ENCODE measurements around the gene TPPP.

Gene TPPP

GRCh38 chr5:660491-661030 is 32.6 kb downstream of the TPPP start:
- Histone ChIP-seq H3K9me3 (no peaks in the 10 kb centered on the region; the same call in 1 of the 2 replicates), H3K36me3 (replicated peaks) (peaks cover 74% of the 10 kb centered on the region), H3K27me3 (ENCODE audit: low read depth) (no peaks in the 10 kb centered on the region), H3K4me1 (no peaks in the 10 kb centered on the region), H3K4me3 (no peak overlapping the region)
- in situ Hi-C loops (cut with MboI; ENCODE audit: low sequenced_read_pairs), result no loop called here
- no peak for DNase-seq (ENCODE audit: low spot score in 2 of 2)

GRCh38 chr5:659496-660263 is 33.5 kb downstream of the TPPP start:
- H3K4me3 ChIP-seq, result no peak overlapping the region
- in situ Hi-C loops (cut with MboI; ENCODE audit: low sequenced_read_pairs), result no loop called here
- no peak for DNase-seq (ENCODE audit: low spot score in 2 of 2)
- H3K36me3 ChIP-seq (replicated peaks), result peaks cover 70% of the 10 kb centered on the region
- no peaks in the 10 kb centered on the region; the same call in 1 of the 2 replicates for H3K9me3 ChIP-seq
- H3K27me3 ChIP-seq (ENCODE audit: low read depth), result no peaks in the 10 kb centered on the region
- no peaks in the 10 kb centered on the region for H3K4me1 ChIP-seq

GRCh38 chr5:658103-658502 is 35.0 kb downstream of the TPPP start:
- DNase-seq (ENCODE audit: low spot score in 2 of 2), result no peak
- Histone ChIP-seq H3K36me3 (replicated peaks) (peaks cover 60% of the 10 kb centered on the region), H3K27me3 (ENCODE audit: low read depth) (no peaks in the 10 kb centered on the region)

GRCh38 chr5:657570-657969 is 35.6 kb downstream of the TPPP start:
- peaks cover 62% of the 10 kb centered on the region for H3K36me3 ChIP-seq (replicated peaks)

More at GRCh38 chr5:658103-658502, 35.0 kb downstream of the TPPP start:
- H3K4me1 ChIP-seq, result no peaks in the 10 kb centered on the region
- H3K9me3 ChIP-seq, result no peaks in the 10 kb centered on the region; the same call in 1 of the 2 replicates
- in situ Hi-C loops (cut with MboI; ENCODE audit: low sequenced_read_pairs), result no loop called here
- no peak overlapping the region for H3K4me3 ChIP-seq

GRCh38 chr5:655406-655805 is 37.7 kb downstream of the TPPP start:
- in situ Hi-C loops (cut with MboI; ENCODE audit: low sequenced_read_pairs), result no loop called here
- H3K36me3 ChIP-seq (replicated peaks), result peaks cover 50% of the 10 kb centered on the region
- no peaks in the 10 kb centered on the region for H3K4me1 ChIP-seq
- no peak overlapping the region for H3K4me3 ChIP-seq
- H3K27me3 ChIP-seq (ENCODE audit: low read depth), result no peaks in the 10 kb centered on the region
- H3K9me3 ChIP-seq, result no peaks in the 10 kb centered on the region; the same call in 1 of the 2 replicates
- DNase-seq (ENCODE audit: low spot score in 2 of 2), result no peak

More at GRCh38 chr5:657570-657969, 35.6 kb downstream of the TPPP start:
- H3K4me3 ChIP-seq, result no peak overlapping the region
- H3K9me3 ChIP-seq, result no peaks in the 10 kb centered on the region; the same call in 1 of the 2 replicates
- DNase-seq (ENCODE audit: low spot score in 2 of 2), result no peak
- H3K4me1 ChIP-seq, result no peaks in the 10 kb centered on the region
- no peaks in the 10 kb centered on the region for H3K27me3 ChIP-seq (ENCODE audit: low read depth)
- in situ Hi-C loops (cut with MboI; ENCODE audit: low sequenced_read_pairs), result no loop called here

GRCh38 chr5:654071-654778 is 38.9 kb downstream of the TPPP start:
- no peak overlapping the region for H3K4me3 ChIP-seq
- no peaks in the 10 kb centered on the region for H3K9me3 ChIP-seq
- no peaks in the 10 kb centered on the region for H3K4me1 ChIP-seq
- no peak for DNase-seq (ENCODE audit: low spot score in 2 of 2)
- in situ Hi-C loops (cut with MboI; ENCODE audit: low sequenced_read_pairs), result no loop called here
- no peaks in the 10 kb centered on the region for H3K27me3 ChIP-seq (ENCODE audit: low read depth)
- H3K36me3 ChIP-seq (replicated peaks), result peaks cover 39% of the 10 kb centered on the region

- Histone ChIP-seq H3K36me3 (replicated peaks) (peaks cover 36% of the 10 kb centered on the region), H3K4me3 (no peak overlapping the region), H3K9me3 (no peaks in the 10 kb centered on the region), H3K27me3 (ENCODE audit: low read depth) (no peaks in the 10 kb centered on the region), H3K4me1 (no peaks in the 10 kb centered on the region)
- in situ Hi-C loops (cut with MboI; ENCODE audit: low sequenced_read_pairs), result no loop called here
- DNase-seq (ENCODE audit: low spot score in 2 of 2), result no peak
These were observed 40.3 kb downstream of the TPPP start for GRCh38 chr5:652773-653350.

GRCh38 chr5:652023-652515 is 41.1 kb downstream of the TPPP start:
- Histone ChIP-seq H3K4me1 (no peaks in the 10 kb centered on the region), H3K36me3 (replicated peaks) (peaks cover 36% of the 10 kb centered on the region), H3K27me3 (ENCODE audit: low read depth) (no peaks in the 10 kb centered on the region), H3K4me3 (no peak overlapping the region), H3K9me3 (no peaks in the 10 kb centered on the region)
- no peak for DNase-seq (ENCODE audit: low spot score in 2 of 2)
- in situ Hi-C loops (cut with MboI; ENCODE audit: low sequenced_read_pairs), result no loop called here

- H3K9me3 ChIP-seq, result no peaks in the 10 kb centered on the region
- no peak overlapping the region for H3K4me3 ChIP-seq
- H3K36me3 ChIP-seq (replicated peaks), result peaks cover 36% of the 10 kb centered on the region
- DNase-seq (ENCODE audit: low spot score in 2 of 2), result no peak
- no peaks in the 10 kb centered on the region for H3K27me3 ChIP-seq (ENCODE audit: low read depth)
- in situ Hi-C loops (cut with MboI; ENCODE audit: low sequenced_read_pairs), result no loop called here
- no peaks in the 10 kb centered on the region for H3K4me1 ChIP-seq
These were observed 41.7 kb downstream of the TPPP start for GRCh38 chr5:651296-652022.

- H3K9me3 ChIP-seq, result no peaks in the 10 kb centered on the region
- H3K27me3 ChIP-seq (ENCODE audit: low read depth), result no peaks in the 10 kb centered on the region
- in situ Hi-C loops (cut with MboI; ENCODE audit: low sequenced_read_pairs), result no loop called here
- peaks cover 48% of the 10 kb centered on the region for H3K36me3 ChIP-seq (replicated peaks)
- no peak overlapping the region for H3K4me3 ChIP-seq
- no peak for DNase-seq (ENCODE audit: low spot score in 2 of 2)
- H3K4me1 ChIP-seq, result no peaks in the 10 kb centered on the region
These were observed 45.4 kb downstream of the TPPP start for GRCh38 chr5:647727-648126.

GRCh38 chr5:647311-647710 is 45.8 kb downstream of the TPPP start:
- H3K27me3 ChIP-seq (ENCODE audit: low read depth), result no peaks in the 10 kb centered on the region
- H3K9me3 ChIP-seq, result no peaks in the 10 kb centered on the region
- peaks cover 52% of the 10 kb centered on the region for H3K36me3 ChIP-seq (replicated peaks)
- no peak for DNase-seq (ENCODE audit: low spot score in 2 of 2)
- in situ Hi-C loops (cut with MboI; ENCODE audit: low sequenced_read_pairs), result no loop called here
- no peaks in the 10 kb centered on the region for H3K4me1 ChIP-seq
- H3K4me3 ChIP-seq, result no peak overlapping the region

- Histone ChIP-seq H3K4me1 (no peaks in the 10 kb centered on the region), H3K27me3 (ENCODE audit: low read depth) (no peaks in the 10 kb centered on the region), H3K4me3 (no peak overlapping the region), H3K36me3 (replicated peaks) (peaks cover 48% of the 10 kb centered on the region), H3K9me3 (no peaks in the 10 kb centered on the region)
- in situ Hi-C loops (cut with MboI; ENCODE audit: low sequenced_read_pairs), result no loop called here
- DNase-seq (ENCODE audit: low spot score in 2 of 2), result no peak
These were observed 46.6 kb downstream of the TPPP start for GRCh38 chr5:646396-647201.

GRCh38 chr5:645421-645820 is 47.7 kb downstream of the TPPP start:
- Histone ChIP-seq H3K27me3 (ENCODE audit: low read depth) (no peaks in the 10 kb centered on the region), H3K36me3 (replicated peaks) (peaks cover 57% of the 10 kb centered on the region), H3K4me1 (no peaks in the 10 kb centered on the region), H3K9me3 (no peaks in the 10 kb centered on the region), H3K4me3 (no peak overlapping the region)
- in situ Hi-C loops (cut with MboI; ENCODE audit: low sequenced_read_pairs), result no loop called here
- DNase-seq (ENCODE audit: low spot score in 2 of 2), result no peak
